ENCODE data around the gene ARHGAP32.

DNA sequence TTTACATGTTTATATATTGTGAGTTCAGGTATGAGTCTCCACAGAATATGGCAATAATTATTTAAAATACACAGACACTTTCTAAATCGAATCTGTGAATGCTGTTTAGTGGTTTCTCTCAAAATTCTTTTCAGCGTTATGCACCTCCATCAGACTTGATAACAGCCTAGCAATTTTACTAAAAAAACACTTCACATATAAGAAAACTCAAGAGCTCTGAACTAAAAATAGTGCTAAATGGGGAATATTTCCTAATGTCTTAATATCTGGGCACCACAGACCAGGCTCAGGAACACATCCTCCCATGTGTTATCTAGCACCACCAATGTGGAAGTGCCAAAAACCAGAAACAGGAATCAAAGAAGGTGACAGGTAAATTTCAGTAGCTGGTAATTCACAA is 47.9 kb downstream of the ARHGAP32 start:
- TF ChIP-seq, protein P1, sequence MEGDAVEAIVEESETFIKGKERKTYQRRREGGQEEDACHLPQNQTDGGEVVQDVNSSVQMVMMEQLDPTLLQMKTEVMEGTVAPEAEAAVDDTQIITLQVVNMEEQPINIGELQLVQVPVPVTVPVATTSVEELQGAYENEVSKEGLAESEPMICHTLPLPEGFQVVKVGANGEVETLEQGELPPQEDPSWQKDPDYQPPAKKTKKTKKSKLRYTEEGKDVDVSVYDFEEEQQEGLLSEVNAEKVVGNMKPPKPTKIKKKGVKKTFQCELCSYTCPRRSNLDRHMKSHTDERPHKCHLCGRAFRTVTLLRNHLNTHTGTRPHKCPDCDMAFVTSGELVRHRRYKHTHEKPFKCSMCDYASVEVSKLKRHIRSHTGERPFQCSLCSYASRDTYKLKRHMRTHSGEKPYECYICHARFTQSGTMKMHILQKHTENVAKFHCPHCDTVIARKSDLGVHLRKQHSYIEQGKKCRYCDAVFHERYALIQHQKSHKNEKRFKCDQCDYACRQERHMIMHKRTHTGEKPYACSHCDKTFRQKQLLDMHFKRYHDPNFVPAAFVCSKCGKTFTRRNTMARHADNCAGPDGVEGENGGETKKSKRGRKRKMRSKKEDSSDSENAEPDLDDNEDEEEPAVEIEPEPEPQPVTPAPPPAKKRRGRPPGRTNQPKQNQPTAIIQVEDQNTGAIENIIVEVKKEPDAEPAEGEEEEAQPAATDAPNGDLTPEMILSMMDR (IDR thresholded peaks at IDR 0.05; ENCODE audit: low read depth, low read length) = no peak
- no peak for TF ChIP-seq EZH2phosphoT487 (IDR thresholded peaks at IDR 0.05; ENCODE audit: low read depth)
